Mammary epithelial cell (primary cell): ENCODE results near the gene CCDC142.

ENCODE experiments used
- EZH2 ChIP-seq: IDR thresholded peaks from 2 replicates; pipeline ENCODE4 v1.6.1; 2012; ENCODE audit warnings: low read length, inconsistent platforms, borderline replicate concordance
- TF ChIP-seq, protein P1 (sequence below), 2 donors: IDR thresholded peaks in 1 of 2; conservative IDR thresholded peaks in 1 of 2; 2 replicates each; pipeline ENCODE4 v1.5.1; 2011 to 2012; ENCODE audit warnings: inconsistent platforms in 2 of 2, low read length in 2 of 2, mild to moderate bottlenecking in 2 of 2, control low read depth in 1 of 2, low read depth in 1 of 2; ENCODE audit not compliant: insufficient read depth in 1 of 2; ENCODE audit errors: extremely low read depth in 1 of 2

DNA sequence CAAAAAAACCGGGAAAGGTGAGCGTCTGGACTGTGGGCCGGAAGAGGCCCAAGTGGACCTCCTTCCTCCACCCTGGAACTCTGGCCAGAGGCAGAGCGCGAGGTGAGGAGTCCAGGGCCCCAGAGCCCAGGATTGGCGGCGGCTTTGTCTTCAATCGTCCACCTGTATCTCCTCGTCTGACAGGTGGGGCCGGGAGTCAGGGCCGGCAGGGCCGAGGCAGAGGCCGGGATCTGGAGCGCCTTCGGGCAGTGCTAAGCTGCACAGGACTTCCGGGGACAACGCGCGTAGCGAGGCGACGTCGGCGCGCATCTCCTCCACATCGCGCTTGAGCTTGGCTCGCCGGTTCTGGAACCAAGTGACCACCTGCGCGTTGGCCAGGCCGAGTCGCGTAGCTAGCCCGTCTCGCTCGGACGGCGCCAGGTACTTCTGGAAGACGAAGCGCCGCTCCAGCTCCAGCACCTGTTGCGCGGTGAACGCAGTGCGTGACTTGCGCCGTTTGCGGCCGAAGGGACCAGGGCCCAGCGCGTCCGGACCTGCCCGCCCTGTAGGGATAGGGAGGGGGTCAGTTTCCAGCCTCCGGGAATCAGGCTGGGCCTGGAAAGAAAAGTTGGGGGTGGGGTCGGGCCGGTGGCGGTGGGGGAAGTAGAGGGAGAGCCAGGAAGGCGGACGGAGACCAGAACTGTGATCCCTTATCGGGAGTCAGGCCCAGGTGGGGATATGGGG, 15.1 kb upstream of the CCDC142 start:
- TF ChIP-seq, protein P1, sequence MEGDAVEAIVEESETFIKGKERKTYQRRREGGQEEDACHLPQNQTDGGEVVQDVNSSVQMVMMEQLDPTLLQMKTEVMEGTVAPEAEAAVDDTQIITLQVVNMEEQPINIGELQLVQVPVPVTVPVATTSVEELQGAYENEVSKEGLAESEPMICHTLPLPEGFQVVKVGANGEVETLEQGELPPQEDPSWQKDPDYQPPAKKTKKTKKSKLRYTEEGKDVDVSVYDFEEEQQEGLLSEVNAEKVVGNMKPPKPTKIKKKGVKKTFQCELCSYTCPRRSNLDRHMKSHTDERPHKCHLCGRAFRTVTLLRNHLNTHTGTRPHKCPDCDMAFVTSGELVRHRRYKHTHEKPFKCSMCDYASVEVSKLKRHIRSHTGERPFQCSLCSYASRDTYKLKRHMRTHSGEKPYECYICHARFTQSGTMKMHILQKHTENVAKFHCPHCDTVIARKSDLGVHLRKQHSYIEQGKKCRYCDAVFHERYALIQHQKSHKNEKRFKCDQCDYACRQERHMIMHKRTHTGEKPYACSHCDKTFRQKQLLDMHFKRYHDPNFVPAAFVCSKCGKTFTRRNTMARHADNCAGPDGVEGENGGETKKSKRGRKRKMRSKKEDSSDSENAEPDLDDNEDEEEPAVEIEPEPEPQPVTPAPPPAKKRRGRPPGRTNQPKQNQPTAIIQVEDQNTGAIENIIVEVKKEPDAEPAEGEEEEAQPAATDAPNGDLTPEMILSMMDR (conservative IDR thresholded peaks at IDR 0.05 in 1 of 2, IDR thresholded peaks at IDR 0.05 in 1 of 2; ENCODE audit: extremely low read depth in 1 of 2, insufficient read depth in 1 of 2, low read depth in 1 of 2, low read length in 2 of 2): no peak
- no peak for TF ChIP-seq EZH2
